Measurements from ENCODE around the gene TRIO. TPM values are rescaled to one million over a fixed set of nuclear protein-coding genes. Genes with fewer than 3 reads are reported as not detected.

Gene TRIO
- total and polyA plus RNA-seq, 2 of the 8 experiments (the other 6 are each of a cell fraction or from before 2014, with no cell fraction given), result 35.1 to 69.1 TPM

DNA sequence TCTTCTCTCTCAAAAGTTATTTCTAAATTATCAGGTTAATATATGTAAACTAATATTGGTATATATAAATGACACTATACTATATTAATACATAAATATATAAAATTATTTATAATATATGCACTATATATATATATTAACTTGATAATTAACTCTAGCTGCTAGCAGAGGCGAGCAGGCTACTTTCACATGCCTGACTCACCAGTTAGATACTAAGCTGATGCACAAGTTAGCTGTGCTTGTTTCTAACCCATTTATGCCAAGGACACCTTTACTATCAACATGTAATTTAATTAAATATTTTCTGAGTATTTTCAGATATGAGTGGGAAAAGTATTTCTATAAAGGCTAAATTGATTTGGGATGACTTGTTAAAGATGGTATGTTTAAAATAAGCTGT, 70.1 kb downstream of the TRIO start:
- Histone ChIP-seq H2BK12ac (ENCODE audit: low read depth, low read length) (no peak overlapping the region), H4K8ac (ENCODE audit: extremely low read depth, insufficient read depth, low read length) (no peak overlapping the region), H3K9ac (replicated peaks in 1 of 4; ENCODE audit: extremely low read depth in 1 of 4, low read depth in 3 of 4, low read length in 3 of 4) (no peak overlapping the region), H2BK20ac (ENCODE audit: low read length) (no peak overlapping the region), H3K4me3 (ENCODE audit: extremely low read depth in 1 of 4, insufficient read depth in 2 of 4, low read depth in 3 of 4, low read length in 4 of 4) (no peak overlapping the region), H4K20me1 (replicated peaks in 1 of 2; ENCODE audit: control insufficient read depth in 1 of 2, insufficient read depth in 2 of 2, low read length in 2 of 2) (peaks cover 20 to 21% of the 10 kb centered on the region in 2 experiments), H3K27ac (ENCODE audit: low read depth, low read length) (no peak overlapping the region), H2BK120ac (replicated peaks; ENCODE audit: low read depth, low read length) (no peak overlapping the region), H3K4me2 (ENCODE audit: insufficient read depth in 1 of 2, low read depth in 2 of 2, low read length in 2 of 2) (no peak overlapping the region), H3K4ac (replicated peaks; ENCODE audit: insufficient read length, low read depth, low read length) (no peak overlapping the region), H4K91ac (replicated peaks; ENCODE audit: insufficient read length, low read length) (no peak overlapping the region), H3K79me2 (ENCODE audit: control insufficient read depth in 1 of 2, insufficient read depth in 2 of 2, low read length in 2 of 2) (peaks cover 5 to 99% of the 10 kb centered on the region in 2 experiments), H3K4me1 (replicated peaks in 1 of 4; ENCODE audit: control insufficient read depth in 3 of 4, insufficient read depth in 4 of 4, low read length in 3 of 4) (peaks cover 2 to 20% (median 13%) of the 10 kb centered on the region in 4 experiments), H3K36me3 (ENCODE audit: control insufficient read depth in 2 of 4, insufficient read depth in 4 of 4, low read length in 3 of 4) (no peaks in the 10 kb centered on the region), H2AK5ac (ENCODE audit: low read depth, low read length) (no peak overlapping the region), H3K56ac (replicated peaks; ENCODE audit: insufficient read length, low read depth, low read length) (no peak overlapping the region), H3K23me2 (ENCODE audit: low read depth, low read length) (no peaks in the 10 kb centered on the region; the same call in 1 of the 2 replicates), H3K9me3 (ENCODE audit: insufficient read depth in 2 of 2, low read depth in 1 of 2, low read length in 1 of 2) (no peaks in the 10 kb centered on the region), H2AFZ (ENCODE audit: low read length) (no peak overlapping the region), H3K23ac (ENCODE audit: insufficient read length) (no peak overlapping the region), H3K27me3 (replicated peaks in 1 of 4; ENCODE audit: control insufficient read depth in 3 of 4, extremely low read depth in 1 of 4, insufficient read depth in 3 of 4, low read length in 3 of 4) (no peaks in the 10 kb centered on the region), H2BK5ac (ENCODE audit: low read depth, low read length) (no peak overlapping the region), H3K14ac (ENCODE audit: insufficient read length) (no peak overlapping the region), H2BK15ac (ENCODE audit: low read length) (no peak overlapping the region), H3K79me1 (ENCODE audit: low read depth, low read length) (peaks cover 3% of the 10 kb centered on the region), H3K18ac (ENCODE audit: extremely low read depth, low read length) (no peak overlapping the region), H4K5ac (ENCODE audit: insufficient read length, low read depth, low read length) (no peak overlapping the region)
- ChIA-PET POLR2A (ENCODE audit: partially characterized antibody) (interaction anchor here (0.6 to 1.2 kb wide), 2 partner anchors 9 to 820 kb away, joined by 3 read pairs; no protein-coding TSS in a partner anchor), CTCF (ENCODE audit: partially characterized antibody) (interaction anchor here (1.9 kb wide), 1 partner anchor 11 kb away, joined by 6 read pairs; no protein-coding TSS in a partner anchor)
- DNase-seq (ENCODE audit: low read depth in 1 of 2, low spot score in 2 of 2), result no peak
- WGBS, 2 experiments (ENCODE audit: extremely low coverage in 1 of 2, insufficient coverage in 1 of 2, insufficient read length in 1 of 2, insufficient replicate concordance in 2 of 2, low coverage in 1 of 2, low lambda C conversion rate in 2 of 2, missing lambda C conversion rate in 1 of 2), result 85% methylated on average over 1 of the region's 1 CpG; no CpG with 5 or more reads in 1 of the 2 experiments
- FAIRE-seq, result no peak
- TF ChIP-seq SAP30 (IDR thresholded peaks at IDR 0.05; ENCODE audit: insufficient read depth, insufficient replicate concordance, low read length) (no peak), TEAD4 (IDR thresholded peaks at IDR 0.05; ENCODE audit: low read depth, low read length) (no peak), POLR2A (IDR thresholded peaks at IDR 0.05; ENCODE audit: control extremely low read depth in 1 of 2, low read depth in 2 of 2, low read length in 2 of 2) (no peak), HDAC2 (IDR thresholded peaks at IDR 0.05; ENCODE audit: borderline replicate concordance in 1 of 2, low read depth in 2 of 2, low read length in 2 of 2) (no peak), CBX5 (IDR thresholded peaks at IDR 0.05; ENCODE audit: low read depth, low read length) (no peak), BCL11A (IDR thresholded peaks at IDR 0.05; ENCODE audit: low read depth in 2 of 2, low read length in 2 of 2) (no peak), CTBP2 (IDR thresholded peaks at IDR 0.05; ENCODE audit: borderline replicate concordance, insufficient read depth, insufficient read length, low read length) (no peak), EZH2 (IDR thresholded peaks at IDR 0.05; ENCODE audit: low read depth, low read length, severe bottlenecking) (no peak), NANOG (IDR thresholded peaks at IDR 0.05; ENCODE audit: insufficient read depth, low read depth, low read length, poor library complexity, severe bottlenecking) (no peak), HDAC6 (IDR thresholded peaks at IDR 0.05; ENCODE audit: low read depth, low read length) (no peak), EGR1 (IDR thresholded peaks at IDR 0.05; ENCODE audit: borderline replicate concordance, low read depth, low read length) (no peak)
- TF ChIP-seq, protein P1, sequence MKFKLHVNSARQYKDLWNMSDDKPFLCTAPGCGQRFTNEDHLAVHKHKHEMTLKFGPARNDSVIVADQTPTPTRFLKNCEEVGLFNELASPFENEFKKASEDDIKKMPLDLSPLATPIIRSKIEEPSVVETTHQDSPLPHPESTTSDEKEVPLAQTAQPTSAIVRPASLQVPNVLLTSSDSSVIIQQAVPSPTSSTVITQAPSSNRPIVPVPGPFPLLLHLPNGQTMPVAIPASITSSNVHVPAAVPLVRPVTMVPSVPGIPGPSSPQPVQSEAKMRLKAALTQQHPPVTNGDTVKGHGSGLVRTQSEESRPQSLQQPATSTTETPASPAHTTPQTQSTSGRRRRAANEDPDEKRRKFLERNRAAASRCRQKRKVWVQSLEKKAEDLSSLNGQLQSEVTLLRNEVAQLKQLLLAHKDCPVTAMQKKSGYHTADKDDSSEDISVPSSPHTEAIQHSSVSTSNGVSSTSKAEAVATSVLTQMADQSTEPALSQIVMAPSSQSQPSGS (IDR thresholded peaks at IDR 0.05; ENCODE audit: low read length), result no peak
